Activated T-helper 1 cell treated with anti-CD3 and anti-CD28 coated beads, Interleukin-12 subunit alpha, Interleukin-12 subunit beta, Interleukin-2, Interleukin-4 antibody, amounts not matched to agents 30 ng/mL and 10 ng/mL and 1 ng/mL, durations not matched to agents 14 hours and 24 hours and 36 hours (primary cell): ENCODE data around the gene HSDL1. TPM values are rescaled to one million over a fixed set of nuclear protein-coding genes. Genes with fewer than 3 reads are reported as not detected.
"Not testable (repeated sequence)": the region's sequence is repeated elsewhere in the genome, so short reads cannot be mapped to it uniquely, and the experiment has no call there.

Experiments
- DNase-seq: peaks from one replicate; pipeline ENCODE4 v3.0.0; 2021; ENCODE audit warnings: low spot score
- H3K27ac Mint-ChIP-seq: one replicate; pipeline ENCODE4 v1.8.0; 2021; ENCODE audit warnings: mild to moderate bottlenecking, mixed read lengths
- H3K27me3 Mint-ChIP-seq: one replicate; pipeline ENCODE4 v1.8.0; 2022; ENCODE audit warnings: mild to moderate bottlenecking, moderate library complexity, mixed read lengths; ENCODE audit not compliant: insufficient read depth
- H3K36me3 Mint-ChIP-seq: one replicate; pipeline ENCODE4 v1.8.0; 2021; ENCODE audit warnings: low read depth, mixed read lengths
- H3K4me1 Mint-ChIP-seq: one replicate; pipeline ENCODE4 v1.8.0; 2021; ENCODE audit warnings: low read depth, mixed read lengths
- H3K4me3 Mint-ChIP-seq: one replicate; pipeline ENCODE4 v1.8.0; 2021; ENCODE audit warnings: mild to moderate bottlenecking, moderate library complexity, mixed read lengths
- H3K9me3 Mint-ChIP-seq: one replicate; pipeline ENCODE4 v1.8.0; 2021; ENCODE audit warnings: mixed read lengths
- intact Hi-C: fragments of 100-400 bp; cut with micrococcal nuclease; formaldehyde crosslinking; loops from one replicate; pipeline ENCODE4 v1.15.1; 2024
- total RNA-seq: library from RNA; stranded (reverse); gene quantifications from 2 replicates; pipeline ENCODE4 v1.2.3, GENCODE V29; 2022

HSDL1 gene
- total RNA-seq, 1 donor from 2014 or later, result 23.1 TPM

- DNase-seq, result no peak
- intact Hi-C loops, result no loop called here
- H3K9me3 Mint-ChIP-seq, result no peaks in the 10 kb centered on the region
- H3K27me3 Mint-ChIP-seq, result no peaks in the 10 kb centered on the region
- H3K27ac Mint-ChIP-seq, result no peak overlapping the region
- H3K4me1 Mint-ChIP-seq, result peaks cover 17% of the 10 kb centered on the region
- no peaks in the 10 kb centered on the region for H3K36me3 Mint-ChIP-seq
- no peak overlapping the region for H3K4me3 Mint-ChIP-seq
Observed at GRCh38 chr16:84120023-84120422, 25.0 kb downstream of the HSDL1 start.

DNA sequence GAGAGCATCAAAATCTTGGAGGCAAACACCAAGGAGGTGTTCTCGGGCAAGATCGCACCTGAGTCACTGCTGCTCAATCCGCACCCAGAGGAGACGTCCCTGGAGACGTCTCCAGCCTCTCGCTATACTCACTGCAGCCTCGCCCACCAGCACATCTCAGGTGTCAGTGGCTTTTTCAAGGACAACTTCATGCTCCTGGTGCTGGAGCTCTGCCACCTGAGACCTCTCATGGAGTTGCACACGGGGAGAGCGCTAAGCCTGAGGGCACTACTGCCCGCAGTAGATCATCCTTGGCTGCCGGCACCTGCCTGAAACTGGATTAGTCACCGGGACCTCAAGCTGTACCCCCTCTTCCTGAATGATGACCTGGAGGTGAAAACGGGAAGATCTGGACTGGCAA is 25.6 kb downstream of the HSDL1 start:
- no peak overlapping the region for H3K27ac Mint-ChIP-seq

GRCh38 chr16:84118315-84118714 is 26.7 kb downstream of the HSDL1 start:
- H3K27me3 Mint-ChIP-seq, DNase-seq, H3K36me3 Mint-ChIP-seq, H3K9me3 Mint-ChIP-seq, H3K27ac Mint-ChIP-seq: not testable (repeated sequence)
- intact Hi-C loops, result loop anchor here (10.0 kb wide), 1 partner anchor 386 kb away; the partner anchor contains the start of gene MEAK7
- Mint-ChIP-seq H3K4me3 (peak overlapping the region; percentile 71), H3K4me1 (peaks cover 22% of the 10 kb centered on the region)

More for the DNA sequence above, 25.6 kb downstream of the HSDL1 start:
- peaks cover 18% of the 10 kb centered on the region for H3K4me1 Mint-ChIP-seq
- H3K27me3 Mint-ChIP-seq, result no peaks in the 10 kb centered on the region
- DNase-seq, result no peak
- H3K4me3 Mint-ChIP-seq, result no peak overlapping the region
- no peaks in the 10 kb centered on the region for H3K36me3 Mint-ChIP-seq
- no peaks in the 10 kb centered on the region for H3K9me3 Mint-ChIP-seq
- intact Hi-C loops, result loop anchor here (10.0 kb wide), 1 partner anchor 385 kb away; the partner anchor contains the start of gene MEAK7

DNA sequence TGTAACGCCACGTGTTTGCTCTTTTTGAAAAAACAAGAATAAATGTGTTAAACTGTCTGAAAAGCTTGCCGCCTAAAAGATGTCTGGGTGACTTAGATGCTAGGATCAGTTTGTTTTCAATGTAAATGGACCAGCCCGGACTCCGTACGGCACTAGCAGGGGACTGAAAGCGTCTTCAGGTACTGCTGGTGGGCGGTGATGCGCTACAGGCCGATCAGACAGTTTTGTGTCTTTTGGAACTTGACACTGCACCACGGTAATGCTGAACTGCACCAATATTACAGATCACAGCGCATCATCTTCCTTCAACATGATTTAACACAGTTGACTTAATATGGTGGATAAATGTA is 27.5 kb downstream of the HSDL1 start:
- no peaks in the 10 kb centered on the region for H3K27me3 Mint-ChIP-seq
- intact Hi-C loops, result loop anchor here (1.0 to 10.0 kb wide), 4 partner anchors 29 to 387 kb away; partner anchors contain the start of genes HSBP1 and MEAK7
- H3K4me1 Mint-ChIP-seq, result peaks cover 22% of the 10 kb centered on the region
- H3K9me3 Mint-ChIP-seq, result no peaks in the 10 kb centered on the region
- H3K27ac Mint-ChIP-seq, result peak overlapping the region; percentile 85
- H3K4me3 Mint-ChIP-seq, result peak overlapping the region; percentile 92
- DNase-seq, result no peak
- H3K36me3 Mint-ChIP-seq, result no peaks in the 10 kb centered on the region

DNA sequence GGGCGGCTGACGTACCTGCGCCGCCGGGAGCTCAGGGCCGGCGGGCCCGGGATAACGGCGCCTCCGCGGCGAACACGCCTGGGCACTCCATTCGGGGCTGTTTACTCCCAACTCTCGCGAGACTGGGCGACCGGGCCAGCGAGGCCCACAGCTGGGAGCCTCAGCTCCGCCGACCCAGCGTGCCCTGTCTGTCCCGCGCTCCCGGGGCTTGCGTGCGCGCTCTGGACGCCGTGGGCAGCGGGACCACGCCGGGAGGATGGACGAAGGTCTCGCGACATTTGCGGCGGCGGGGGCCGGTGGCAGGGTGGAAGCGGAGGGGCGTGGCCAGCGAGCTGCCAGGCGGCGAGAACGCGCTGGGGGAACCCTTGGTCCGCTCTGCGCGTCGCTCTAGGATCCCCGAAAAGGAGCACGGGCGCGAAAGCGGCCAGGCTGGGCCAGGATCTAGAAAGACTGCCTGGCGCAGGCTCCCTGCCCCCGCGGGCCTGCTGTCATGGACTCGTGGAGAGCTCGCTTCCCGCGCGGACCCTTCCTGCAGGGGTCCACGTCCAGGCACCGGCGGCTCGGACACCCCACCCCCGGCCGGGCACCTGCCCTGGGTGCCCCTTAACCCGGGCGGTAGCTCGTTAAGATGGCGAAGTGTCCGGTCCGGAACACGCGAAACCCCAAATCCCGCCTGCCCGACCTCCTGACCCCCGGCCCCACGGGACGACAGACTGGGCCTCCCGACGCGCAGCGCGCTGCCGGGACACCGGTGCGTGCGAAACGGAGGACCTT is 28.1 kb downstream of the HSDL1 start, which contains the start of gene MBTPS1:
TSS of gene MBTPS1 (minus strand) at position 223 of the 774 bp plus-strand sequence. CDS start 15,159 bp downstream, outside the sequence.
- Mint-ChIP-seq H3K36me3 (no peaks in the 10 kb centered on the region), H3K4me3 (peak within 1 kb of the TSS; percentile 92), H3K4me1 (peaks cover 22% of the 10 kb centered on the region), H3K27ac (peak within 1 kb of the TSS; percentile 95), H3K9me3 (no peaks in the 10 kb centered on the region), H3K27me3 (no peaks in the 10 kb centered on the region)
- intact Hi-C loops, result loop anchor here (1.0 to 10.0 kb wide), 9 partner anchors 18 to 388 kb away; partner anchors contain the start of genes DNAAF1, HSBP1, HSDL1 and MEAK7
- DNase-seq, result peak; percentile 98

- peak overlapping the region; percentile 92 for H3K4me3 Mint-ChIP-seq
- H3K27me3 Mint-ChIP-seq, result no peaks in the 10 kb centered on the region
Observed at GRCh38 chr16:84115919-84116719, 28.9 kb downstream of the HSDL1 start.

DNA sequence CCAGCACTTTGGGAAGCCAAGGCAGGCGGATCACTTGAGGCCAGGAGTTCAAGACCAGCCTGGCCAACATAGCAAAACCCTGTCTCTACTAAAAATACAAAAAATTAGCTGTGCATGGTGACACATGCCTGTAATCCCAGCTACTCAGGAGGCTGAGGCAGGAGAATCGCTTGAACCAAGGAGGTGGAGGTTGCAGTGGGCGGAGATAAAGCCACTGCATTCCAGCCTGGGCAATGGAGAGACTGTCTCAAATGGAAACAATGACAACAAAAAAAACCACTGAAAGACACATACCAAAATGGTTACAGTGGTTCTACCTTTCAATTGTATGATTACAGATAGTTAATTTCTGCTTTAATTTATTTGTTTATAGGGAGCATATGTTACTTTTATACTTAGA is 33.0 kb downstream of the HSDL1 start:
- not testable (repeated sequence) for H3K27ac Mint-ChIP-seq, H3K4me3 Mint-ChIP-seq
- peaks cover 35% of the 10 kb centered on the region for H3K4me1 Mint-ChIP-seq

More at GRCh38 chr16:84115919-84116719, 28.9 kb downstream of the HSDL1 start:
- H3K4me1 Mint-ChIP-seq, result peaks cover 26% of the 10 kb centered on the region
- H3K27ac Mint-ChIP-seq, result peak overlapping the region; percentile 95
- no peak for DNase-seq
- H3K9me3 Mint-ChIP-seq, result no peaks in the 10 kb centered on the region
- intact Hi-C loops, result loop anchor here (1.0 to 10.0 kb wide), 8 partner anchors 17 to 389 kb away; partner anchors contain the start of genes DNAAF1, HSBP1, HSDL1 and MEAK7
- no peaks in the 10 kb centered on the region for H3K36me3 Mint-ChIP-seq

GRCh38 chr16:84111525-84111924 is 33.5 kb downstream of the HSDL1 start:
- H3K27me3 Mint-ChIP-seq, result no peaks in the 10 kb centered on the region
- H3K36me3 Mint-ChIP-seq, result peaks cover 15% of the 10 kb centered on the region
- no peak overlapping the region for H3K27ac Mint-ChIP-seq
- no peak for DNase-seq
- H3K9me3 Mint-ChIP-seq, result no peaks in the 10 kb centered on the region
- H3K4me1 Mint-ChIP-seq, result peaks cover 35% of the 10 kb centered on the region
- intact Hi-C loops, result loop anchor here (10.0 kb wide), 1 partner anchor 393 kb away; the partner anchor contains the start of gene MEAK7
- no peak overlapping the region for H3K4me3 Mint-ChIP-seq

More for the DNA sequence above, 33.0 kb downstream of the HSDL1 start:
- peaks cover 13% of the 10 kb centered on the region for H3K36me3 Mint-ChIP-seq
- not testable (repeated sequence) for H3K9me3 Mint-ChIP-seq, DNase-seq, H3K27me3 Mint-ChIP-seq
- intact Hi-C loops, result loop anchor here (10.0 kb wide), 1 partner anchor 393 kb away; the partner anchor contains the start of gene MEAK7

- no peak overlapping the region for H3K4me3 Mint-ChIP-seq
- peaks cover 16% of the 10 kb centered on the region for H3K36me3 Mint-ChIP-seq
- DNase-seq, result no peak
- intact Hi-C loops, result loop anchor here (10.0 kb wide), 1 partner anchor 394 kb away; the partner anchor contains the start of gene MEAK7
- peaks cover 28% of the 10 kb centered on the region for H3K4me1 Mint-ChIP-seq
- no peak overlapping the region for H3K27ac Mint-ChIP-seq
- no peaks in the 10 kb centered on the region for H3K9me3 Mint-ChIP-seq
- H3K27me3 Mint-ChIP-seq, result no peaks in the 10 kb centered on the region
Observed at GRCh38 chr16:84110527-84110926, 34.5 kb downstream of the HSDL1 start.

DNA sequence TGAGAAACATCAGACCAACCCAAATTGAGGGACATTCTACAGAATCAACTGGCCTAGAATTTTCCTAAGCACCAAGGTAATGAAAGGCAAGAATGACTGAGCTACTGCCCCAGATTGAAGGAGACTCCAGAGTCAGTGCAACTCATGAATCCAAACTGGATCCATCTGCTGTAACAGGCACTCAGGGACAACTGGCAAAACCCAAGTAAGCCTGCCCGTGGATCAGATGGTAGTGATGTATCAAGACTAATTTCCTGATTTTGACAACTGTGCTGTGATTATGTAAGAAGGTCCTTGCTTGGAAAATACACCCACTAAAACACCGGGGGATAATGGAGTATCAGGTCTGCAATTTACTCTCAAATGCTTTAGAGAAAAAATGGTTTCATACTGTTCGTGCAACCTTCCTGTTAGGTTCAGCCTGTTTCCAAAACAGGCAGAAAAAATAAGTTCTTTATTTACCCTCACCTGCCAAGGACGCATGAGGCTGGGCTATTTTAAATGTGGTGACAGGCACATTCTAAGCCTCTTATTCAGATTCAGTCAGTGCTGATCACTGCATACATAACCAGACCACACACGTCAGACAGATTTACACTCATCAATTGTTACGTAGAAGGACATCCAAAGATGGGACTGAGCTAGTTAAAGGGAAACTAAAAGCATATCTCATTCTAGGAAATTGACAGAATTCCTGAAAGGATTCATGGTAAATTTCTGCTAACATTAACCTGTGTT is 35.2 kb downstream of the HSDL1 start:
- Mint-ChIP-seq H3K27me3 (no peaks in the 10 kb centered on the region), H3K9me3 (no peaks in the 10 kb centered on the region), H3K36me3 (peaks cover 20% of the 10 kb centered on the region), H3K4me1 (peaks cover 28% of the 10 kb centered on the region), H3K27ac (no peak overlapping the region), H3K4me3 (no peak overlapping the region)
- intact Hi-C loops, result loop anchor here (10.0 kb wide), 1 partner anchor 395 kb away; the partner anchor contains the start of gene MEAK7
- no peak for DNase-seq

DNA sequence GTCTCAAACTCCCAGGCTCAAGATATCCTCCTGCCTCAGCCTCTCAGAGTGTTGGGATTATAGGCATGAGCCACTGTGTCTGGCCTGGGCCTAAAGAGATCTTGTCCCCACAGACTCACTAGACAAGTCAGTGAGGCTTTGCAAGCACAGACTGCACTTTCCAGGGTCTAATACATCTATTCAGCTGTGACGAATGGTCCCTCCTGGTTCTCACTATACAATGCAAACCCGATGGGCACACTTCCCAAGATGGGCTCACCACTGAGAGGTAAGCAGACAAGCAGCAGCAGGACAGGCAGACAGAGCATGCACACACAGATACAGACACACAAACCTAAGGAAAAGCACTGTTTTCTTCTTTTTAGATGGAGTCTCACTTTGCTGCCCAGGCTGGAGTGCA is 37.1 kb downstream of the HSDL1 start:
- Mint-ChIP-seq H3K4me3 (no peak overlapping the region), H3K36me3 (peaks cover 20% of the 10 kb centered on the region), H3K4me1 (peaks cover 23% of the 10 kb centered on the region), H3K9me3 (no peaks in the 10 kb centered on the region), H3K27ac (no peak overlapping the region), H3K27me3 (no peaks in the 10 kb centered on the region)
- intact Hi-C loops, result no loop called here
- DNase-seq, result no peak
